Erythroblast (primary cell): Measurements from ENCODE around the gene DNAH9.

Source experiments
- DNase-seq, 2 experiments: peaks; one replicate each; lab custom pipeline; 2025; lab: John Stamatoyannopoulos, UW
- GATA1 ChIP-seq: IDR thresholded peaks from 2 replicates; pipeline ENCODE4 v1.6.1; 2011; ENCODE audit warnings: low read depth, mild to moderate bottlenecking, control low read depth, low read length, moderate library complexity
- POLR2A ChIP-seq: IDR thresholded peaks from 2 replicates; pipeline ENCODE4 v1.6.1; 2011; ENCODE audit warnings: mild to moderate bottlenecking, low read length

The DNAH9 gene

GRCh38 chr17:12007466-12007865, 409.2 kb downstream of the DNAH9 start:
- TF ChIP-seq POLR2A, result no peak
- no peak for TF ChIP-seq GATA1
- no peak for DNase-seq
